NCI-H510A (cell line): ENCODE measurements around the gene NTHL1.

Experiments used
- DNase-seq: peaks from one replicate; lab custom pipeline; 2025; lab: John Stamatoyannopoulos, UW

NTHL1 gene

DNA sequence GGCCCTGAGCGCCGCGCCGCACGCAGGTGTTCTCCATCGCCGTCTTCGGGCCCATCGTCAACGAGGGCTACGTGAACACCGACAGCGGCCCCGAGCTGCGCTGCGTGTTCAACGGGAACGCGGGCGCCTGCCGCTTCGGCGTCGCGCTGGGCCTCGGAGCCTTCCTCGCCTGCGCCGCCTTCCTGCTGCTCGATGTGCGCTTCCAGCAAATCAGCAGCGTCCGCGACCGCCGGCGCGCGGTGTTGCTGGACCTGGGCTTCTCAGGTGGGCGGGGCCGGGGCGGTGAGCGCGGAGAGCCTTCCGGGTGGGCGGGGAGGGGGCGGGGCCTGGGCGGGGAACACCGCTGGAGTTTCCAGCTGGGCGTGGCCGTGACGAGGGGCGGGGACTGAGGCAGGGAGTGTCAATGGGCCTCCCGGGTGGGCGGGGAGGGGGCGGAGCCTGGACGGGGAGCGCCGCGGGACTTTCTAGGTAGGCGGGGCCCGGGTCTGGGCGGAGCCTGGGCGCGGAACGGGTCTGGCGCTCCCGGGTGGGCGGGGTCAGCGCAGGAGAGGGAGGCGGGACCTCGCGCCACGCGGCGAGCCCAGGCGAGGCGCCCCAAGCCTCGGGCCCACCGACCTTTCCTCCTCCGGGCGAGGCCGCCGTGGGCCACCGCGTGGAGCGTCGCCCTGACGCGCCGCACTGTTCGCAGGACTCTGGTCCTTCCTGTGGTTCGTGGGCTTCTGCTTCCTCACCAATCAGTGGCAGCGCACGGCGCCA lies 55.5 kb downstream of the NTHL1 start:
- DNase-seq: no peak

DNA sequence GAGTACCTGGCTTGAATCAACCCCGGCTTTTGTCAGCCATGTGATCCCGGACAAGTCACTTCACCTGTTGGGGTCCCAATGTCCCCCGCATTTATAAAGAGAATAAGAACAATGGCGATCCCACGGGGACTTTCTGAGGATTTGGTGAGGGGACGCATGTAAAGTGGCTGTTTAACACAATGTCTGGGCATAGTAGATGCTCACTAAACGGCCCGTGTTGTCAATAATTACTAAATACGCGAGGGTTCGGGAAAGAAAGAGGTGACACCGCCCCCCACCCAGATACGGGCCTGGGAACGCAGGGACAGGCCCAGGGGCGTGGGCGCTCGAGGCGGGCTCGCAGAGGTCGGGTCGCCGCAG lies 56.1 kb downstream of the NTHL1 start:
- no peak for DNase-seq

- no peak for DNase-seq
Observed at GRCh38 chr16:1991135-1991551, 56.5 kb downstream of the NTHL1 start.

DNA sequence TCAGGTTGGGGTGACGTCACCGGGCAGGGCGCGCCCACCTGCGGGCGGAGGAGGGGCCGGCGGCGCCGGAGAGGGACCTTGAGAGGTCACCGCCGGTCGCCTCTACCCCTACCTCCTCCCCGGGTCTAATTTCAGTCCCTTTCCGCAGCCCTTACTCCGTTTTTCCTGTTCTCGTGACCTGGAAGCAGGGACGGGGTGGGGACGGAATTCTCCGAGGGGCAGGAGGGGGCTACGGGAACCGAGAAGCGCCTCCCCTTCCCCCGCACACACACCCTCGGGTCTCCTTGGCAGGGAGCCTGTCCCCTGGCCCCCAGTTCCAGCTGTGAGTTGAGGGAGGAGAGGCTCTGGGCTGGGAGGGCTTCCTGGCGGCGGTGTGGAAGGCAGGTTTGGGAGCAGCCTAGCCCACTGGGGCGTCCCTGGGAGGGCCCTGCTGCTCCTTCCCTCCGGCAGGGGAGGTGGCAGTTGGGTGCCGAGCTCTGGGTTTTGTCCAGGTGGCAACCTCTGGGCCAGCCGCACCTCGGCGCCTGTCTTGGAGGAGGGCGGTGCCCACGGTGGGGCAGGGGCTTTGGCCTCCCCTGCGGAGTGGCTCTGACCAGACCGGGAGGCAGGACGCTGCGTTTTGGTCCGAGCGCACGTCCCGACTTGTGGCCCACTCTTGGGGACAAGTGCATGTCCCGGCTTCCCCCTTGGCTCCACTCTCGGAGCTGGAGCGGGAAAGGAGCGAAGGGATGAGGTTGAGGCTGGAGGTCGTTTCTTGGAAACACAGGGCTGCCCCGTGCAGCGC lies 57.1 kb downstream of the NTHL1 start:
- no peak for DNase-seq

- no peak for DNase-seq
Observed at GRCh38 chr16:1990101-1990350, 57.6 kb downstream of the NTHL1 start.
